GM19238 (cell line): ENCODE measurements around the gene ZC3H12A.

Source experiments
- DNase-seq: peaks from one replicate; pipeline ENCODE4 v3.0.0; 2011; ENCODE audit warnings: low spot score; ENCODE audit not compliant: insufficient read length

Gene ZC3H12A

DNA sequence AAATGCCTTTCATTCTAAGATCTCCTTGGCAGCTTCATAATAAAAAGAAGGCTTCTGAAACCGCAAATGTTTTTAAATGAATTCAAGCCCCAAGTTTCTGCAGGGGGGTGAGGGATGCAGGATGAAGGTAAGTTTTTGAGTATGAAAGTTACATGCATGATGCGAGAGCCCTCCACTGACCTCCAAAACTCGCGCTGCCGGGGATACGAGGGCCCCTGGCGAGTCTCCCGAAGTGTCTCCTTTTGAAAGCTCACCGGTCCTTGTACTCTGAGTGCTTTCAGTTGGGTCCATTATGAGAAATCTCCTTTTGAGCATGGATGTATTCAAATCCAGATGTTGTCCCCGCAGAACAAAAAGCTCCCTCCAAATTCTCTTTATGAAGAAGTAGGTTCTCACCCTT is 18.9 kb upstream of the ZC3H12A start:
- DNase-seq, result no peak

DNA sequence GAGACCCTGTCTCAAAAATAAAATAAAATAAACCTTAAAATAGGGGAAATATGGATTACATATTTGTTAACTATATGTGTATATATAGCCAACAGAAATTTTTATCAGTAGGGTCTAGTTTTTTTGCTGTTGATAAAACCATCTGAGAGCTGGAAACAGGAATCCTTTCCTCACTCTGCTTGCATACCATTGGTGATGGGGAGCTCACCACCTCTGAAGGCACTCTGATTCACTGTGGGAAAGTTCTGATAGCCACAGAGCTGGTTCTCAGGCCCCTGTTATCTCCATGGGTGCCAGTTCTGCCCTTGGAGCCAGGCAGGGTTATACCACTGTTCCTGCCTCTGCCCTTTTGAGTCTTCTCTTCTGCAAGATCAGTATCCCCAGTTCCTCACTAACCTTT is 17.8 kb upstream of the ZC3H12A start:
- no peak for DNase-seq

DNA sequence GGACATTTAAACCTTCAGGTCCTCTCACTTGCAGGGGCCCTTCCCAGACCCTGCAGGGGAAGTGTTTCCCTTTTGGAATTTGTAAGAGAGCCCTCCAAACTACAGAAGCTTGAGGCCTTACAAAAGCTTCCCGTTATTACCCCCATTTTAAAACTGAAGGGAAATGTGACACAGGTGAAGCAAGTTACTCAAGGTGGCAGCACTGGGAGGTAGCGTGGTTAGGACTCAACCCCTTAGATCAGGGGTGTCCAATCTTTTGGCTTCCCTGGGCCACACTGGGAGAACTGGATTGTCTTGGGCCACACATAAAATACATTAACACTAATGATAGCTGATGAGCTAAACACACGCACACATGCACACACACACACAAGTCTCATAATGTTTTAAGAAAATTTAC is 15.8 kb upstream of the ZC3H12A start:
- DNase-seq, result no peak

DNA sequence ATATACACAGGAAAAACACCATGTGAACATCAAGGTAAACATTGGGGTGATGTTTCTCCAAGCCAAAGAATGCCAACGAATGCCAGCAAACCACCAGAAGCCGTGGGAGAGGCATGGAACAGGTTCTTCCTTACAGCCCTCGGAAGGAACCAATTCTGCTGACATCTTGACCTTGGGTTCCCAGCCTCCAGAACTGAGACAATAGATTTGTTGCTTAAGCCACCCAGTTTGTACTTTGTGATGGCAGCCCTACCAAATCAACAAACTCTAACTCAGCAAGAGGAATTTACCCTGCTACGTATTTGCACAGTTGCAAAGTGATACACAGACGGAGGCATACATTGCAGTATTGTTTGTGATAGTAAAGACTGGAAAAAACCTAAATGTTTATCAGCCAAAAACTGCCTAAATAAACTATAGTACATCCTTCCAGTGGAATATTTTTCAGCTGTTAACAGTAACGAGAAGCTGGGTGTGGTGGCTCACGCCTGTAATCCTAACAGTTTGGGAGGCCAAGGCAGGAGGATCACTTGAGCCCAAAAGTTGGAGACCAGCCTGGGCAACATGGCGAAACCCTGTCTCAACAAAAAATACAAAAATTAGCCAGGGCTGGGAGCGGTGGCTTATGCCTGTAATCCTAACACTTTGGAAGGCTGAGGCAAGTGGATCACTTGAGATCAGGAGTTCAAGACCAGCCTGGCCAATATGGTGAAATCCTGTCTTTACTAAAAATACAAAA is 12.5 kb upstream of the ZC3H12A start:
- no peak for DNase-seq

DNA sequence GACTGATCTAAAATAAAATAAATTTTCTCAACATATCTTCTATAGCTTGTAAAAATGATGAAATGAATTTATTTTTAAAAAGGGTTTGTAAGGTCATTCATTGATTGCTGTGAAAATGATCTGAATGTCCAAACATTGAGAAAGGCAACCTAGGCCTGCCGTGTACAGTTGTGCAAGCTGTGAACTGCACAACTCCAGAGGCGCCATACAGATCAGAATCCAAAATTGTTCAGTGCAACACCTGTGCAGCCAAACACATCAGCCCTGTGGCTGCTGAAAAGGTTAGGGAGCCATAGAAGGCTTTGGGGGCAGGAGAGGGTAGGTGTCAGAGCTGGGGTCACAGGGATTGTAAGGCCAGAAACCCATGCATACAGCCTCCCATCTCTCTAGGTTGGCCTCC is 9.9 kb upstream of the ZC3H12A start:
- no peak for DNase-seq

DNA sequence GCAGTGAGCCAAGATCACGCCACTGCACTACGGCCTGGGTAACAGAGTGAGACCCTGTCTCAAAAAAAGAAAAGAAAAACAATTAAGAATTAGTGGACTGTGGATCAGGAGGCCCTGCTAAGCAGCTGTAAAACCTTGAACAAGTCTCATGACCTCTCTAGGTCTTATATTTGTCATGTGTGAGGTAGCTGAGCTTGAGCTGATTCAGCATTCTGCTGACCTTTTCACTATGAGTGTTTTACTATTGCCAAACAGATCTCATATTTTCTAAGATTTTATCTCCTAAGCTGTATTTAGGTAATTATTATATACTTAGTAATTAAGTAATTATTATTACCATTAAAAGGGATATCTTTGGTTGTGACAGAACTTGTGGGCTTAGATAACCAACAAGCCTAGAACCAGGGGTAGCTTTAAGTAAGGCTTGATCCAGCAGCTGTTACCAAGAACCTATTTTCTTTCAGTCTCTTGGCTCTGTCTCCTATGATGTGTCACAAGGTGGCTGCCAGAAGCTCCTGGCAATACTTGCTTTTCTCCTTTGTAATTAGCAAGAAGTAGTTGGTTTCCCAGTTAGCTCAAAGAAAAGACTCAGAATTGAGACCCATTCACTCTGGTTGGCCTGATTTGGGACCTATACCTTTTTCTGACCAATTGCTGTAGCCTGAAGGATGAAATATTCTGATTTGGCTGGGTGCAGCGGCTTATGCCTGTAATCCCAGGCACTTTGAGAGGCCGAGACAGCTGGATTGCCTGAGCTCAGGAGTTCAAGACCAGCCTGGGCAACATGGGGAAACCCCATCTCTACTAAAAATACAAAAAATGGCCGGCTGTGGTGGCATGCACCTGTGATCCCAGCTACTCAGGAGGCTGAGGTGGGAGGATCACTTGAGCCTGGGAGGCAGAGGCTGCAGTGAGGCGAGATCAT is 8.5 kb upstream of the ZC3H12A start:
- DNase-seq, result no peak

DNA sequence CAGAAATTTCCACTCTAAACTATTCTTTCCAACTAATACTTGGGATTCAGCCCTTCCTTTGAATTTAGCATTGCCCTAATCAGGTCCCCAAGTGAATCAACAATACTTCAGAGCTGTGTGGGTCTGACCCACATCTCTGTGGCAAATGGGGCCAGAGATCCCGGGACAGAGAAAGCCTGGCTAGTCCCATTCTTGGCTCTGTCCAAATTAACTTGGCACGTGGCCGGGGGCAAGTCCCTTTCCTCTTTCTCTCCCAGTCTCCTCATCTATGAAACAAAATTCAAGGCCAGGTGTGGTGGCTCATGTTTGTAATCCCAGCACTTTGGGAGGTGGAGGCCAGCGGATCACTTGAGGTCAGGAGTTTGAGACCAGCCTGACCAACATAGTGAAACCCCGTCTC is 6.3 kb upstream of the ZC3H12A start:
- no peak for DNase-seq

DNA sequence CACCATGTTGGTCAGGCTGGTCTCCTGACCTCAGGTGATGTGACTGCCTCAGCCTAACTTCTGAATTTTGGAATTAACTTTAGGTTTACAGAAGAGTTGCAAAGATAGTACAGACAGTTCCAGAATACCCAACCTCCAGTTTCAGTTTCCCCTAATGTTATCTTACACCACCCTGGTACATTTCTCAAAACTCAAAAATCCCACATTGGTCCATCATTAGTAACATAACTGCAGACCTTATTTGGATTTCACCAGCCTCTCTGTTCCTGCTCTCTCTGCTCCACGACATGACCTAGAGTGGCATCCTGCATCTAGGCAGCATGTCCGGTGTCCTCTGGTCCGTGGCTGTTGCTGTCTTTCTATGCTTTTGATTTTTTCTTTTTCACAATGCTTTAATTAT is 5.0 kb upstream of the ZC3H12A start:
- DNase-seq, result no peak

DNA sequence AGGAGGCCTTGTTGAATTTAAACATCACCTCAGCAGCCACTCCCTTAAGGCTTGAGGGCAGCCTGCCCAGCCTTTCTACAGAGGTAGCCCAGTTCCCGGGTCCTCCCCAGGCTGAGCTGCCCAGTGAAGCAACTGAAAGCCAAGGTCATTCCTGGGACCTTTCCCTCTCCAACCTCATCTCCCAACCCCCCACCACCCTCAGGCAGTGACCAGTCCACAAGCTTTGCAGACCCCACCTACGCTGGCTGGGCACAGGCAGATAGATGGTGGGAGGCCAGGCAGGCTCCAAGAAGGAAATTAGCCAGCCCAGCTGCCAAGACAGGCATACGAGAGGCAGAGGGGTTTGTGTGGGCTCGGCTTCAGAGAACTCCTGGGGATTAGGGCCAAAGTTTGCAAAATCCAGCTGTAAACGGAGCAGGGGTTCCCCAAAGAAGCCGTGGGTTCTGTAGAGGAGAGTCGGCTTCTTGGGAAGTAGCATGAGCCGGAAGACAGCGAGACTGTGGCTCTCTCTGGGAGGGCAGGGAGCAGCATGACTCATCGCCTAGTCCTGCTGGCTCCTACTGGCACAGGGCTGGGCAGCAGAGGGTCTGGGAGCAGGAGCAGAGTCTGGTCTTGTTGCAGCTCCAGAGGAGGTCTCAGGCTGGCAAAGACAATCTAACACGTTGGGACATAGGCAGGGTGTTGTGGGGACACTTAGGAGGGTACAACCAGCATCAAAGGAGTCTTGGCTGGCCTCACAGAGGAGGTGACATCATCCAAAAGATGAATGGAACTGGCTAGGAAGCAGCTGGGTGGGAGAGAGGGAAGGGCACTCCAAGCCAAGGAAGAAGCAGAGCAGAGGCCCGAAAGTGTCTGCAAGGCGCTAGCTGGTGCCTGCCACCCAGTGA is 2.8 kb upstream of the ZC3H12A start:
- DNase-seq, result no peak

DNA sequence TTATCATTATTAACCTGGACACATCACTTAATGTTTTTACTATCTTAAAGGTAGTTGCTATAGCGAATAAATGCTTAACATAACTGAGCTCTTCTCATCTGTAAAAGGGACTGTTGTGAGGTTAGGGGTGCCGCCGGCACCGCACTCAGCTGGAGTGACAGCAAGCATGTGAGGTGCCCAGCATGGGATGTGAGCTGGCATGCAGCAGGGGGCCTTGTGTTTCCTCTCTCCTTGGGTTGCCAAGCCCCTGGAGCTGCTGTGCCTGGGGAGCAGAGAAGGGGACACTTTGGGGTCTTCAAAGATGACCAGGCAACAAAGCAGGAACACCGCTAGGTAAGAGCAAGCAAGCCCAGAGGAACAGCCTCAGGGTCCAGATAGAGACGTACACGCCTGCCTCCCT is 2.1 kb upstream of the ZC3H12A start:
- DNase-seq, result no peak

DNA sequence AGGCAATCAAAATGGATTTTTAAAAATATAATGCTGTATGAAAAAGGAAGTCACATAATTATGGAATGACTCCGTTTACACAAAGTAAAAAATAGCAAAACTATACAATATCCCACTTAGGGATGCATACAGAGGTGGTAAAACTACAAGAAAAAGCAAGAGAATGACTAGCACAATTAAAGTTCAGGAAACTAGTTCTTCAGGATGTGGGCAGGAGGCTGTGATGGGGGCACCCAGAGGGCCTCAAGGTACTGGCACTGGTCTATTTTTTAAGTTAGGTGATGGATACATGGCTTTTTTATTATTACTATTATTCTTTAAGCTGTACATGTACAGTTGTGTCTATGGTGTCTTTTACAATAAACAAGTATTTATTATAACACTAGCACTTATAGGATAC is 1.4 kb upstream of the ZC3H12A start:
- DNase-seq, result no peak

DNA sequence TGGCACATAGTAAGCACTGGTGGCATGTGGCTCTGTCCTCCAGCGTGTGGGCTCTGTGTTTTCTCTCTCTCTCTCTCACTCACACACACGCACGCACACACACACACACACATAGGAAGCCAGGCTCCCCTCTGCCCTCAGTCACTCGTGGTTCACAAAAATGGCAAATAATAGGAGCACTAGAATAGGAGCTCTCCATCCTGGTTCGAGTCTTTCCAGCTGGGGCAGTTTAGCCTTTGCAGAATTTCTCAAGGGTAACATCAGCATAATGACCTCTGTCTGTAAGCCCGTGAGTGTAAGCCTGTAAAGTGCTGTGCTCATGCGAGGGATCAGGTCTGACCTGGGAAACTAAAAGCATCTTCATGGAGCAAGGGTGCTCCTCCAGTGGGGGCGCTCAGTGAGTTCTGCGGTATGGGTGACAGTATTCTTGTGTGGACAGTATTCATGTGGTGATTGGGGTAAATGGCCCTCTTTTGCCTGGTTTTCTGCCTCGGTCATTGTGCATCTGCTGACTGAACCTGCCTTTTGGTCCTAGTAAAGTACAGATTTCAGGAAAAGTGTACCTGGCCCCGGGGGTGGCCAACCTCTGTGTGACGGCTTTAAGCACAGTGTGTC is 842 bp upstream of the ZC3H12A start:
- DNase-seq, result no peak

DNA sequence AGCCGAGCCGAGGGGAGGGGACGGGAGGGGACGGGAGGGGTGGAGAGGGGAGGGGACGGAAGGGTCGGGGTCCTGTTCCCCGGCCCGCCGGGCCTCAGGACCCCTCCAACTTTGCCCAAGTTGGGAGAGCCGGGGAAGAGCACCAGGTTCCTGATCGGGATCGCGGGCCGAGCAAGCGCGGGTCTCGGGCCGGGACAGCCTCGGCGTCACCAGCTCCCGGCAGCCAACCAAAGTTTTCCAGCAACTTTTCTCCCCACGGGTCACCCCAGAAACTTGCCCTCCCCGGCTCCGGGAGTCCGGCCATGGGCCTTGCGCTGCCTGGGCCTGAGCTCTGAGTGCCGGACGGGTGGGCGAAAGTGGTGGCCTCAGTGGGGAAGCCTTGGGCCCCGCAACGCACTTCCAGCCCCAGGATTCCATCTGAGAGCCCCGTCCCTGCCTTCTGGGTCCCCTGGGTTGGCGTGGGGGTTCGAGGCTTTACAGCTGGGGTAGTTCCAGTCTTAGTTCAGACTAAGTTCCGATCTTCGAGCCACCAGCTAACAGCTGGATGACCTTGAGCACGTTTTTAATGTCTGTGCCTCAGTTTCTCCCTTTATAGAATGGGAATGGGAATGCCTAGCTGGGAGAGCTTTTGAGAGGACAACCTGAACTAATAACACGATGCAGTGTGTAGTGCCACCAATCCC is 458 bp downstream of the ZC3H12A start:
- DNase-seq, result no peak

DNA sequence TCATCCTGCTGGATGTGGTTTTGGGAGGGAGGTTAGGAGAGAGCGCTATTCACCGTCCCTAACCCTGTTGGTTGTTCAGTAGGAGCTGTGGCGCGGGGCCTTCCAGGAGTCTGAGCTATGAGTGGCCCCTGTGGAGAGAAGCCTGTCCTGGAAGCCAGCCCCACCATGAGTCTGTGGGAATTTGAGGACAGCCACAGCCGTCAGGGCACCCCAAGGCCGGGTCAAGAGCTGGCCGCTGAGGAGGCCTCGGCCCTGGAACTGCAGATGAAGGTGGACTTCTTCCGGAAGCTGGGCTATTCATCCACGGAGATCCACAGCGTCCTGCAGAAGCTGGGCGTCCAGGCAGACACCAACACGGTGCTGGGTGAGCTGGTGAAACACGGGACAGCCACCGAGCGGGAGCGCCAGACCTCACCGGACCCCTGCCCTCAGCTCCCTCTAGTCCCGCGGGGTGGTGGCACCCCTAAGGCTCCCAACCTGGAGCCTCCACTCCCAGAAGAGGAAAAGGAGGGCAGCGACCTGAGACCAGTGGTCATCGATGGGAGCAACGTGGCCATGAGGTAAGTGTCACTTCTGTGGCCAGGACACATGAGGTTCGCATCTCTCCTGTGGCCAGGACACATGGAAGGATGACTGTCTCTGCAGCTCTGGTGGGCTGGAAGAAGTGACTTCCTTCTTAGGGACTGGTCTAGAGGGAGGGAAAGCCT is 1.2 kb downstream of the ZC3H12A start:
- no peak for DNase-seq

DNA sequence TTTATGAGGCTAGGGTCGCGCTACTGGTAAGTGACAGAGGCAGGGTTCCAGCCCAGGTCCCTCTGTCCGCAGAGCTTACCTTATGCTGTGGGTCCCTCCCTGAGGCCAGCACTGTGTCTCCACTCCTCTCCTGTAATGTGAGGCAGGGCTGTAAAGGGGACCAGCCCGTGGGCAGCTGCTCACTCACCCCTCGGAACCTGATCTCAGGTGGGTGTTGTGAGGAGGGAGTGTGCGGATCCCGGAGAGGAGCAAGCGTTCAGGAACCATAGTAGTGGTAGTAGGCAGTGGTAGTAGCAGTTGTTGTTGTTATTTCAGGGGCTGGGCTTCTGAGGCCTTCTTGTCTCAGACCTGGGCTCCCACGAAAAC is 1.7 kb downstream of the ZC3H12A start:
- DNase-seq, result no peak

DNA sequence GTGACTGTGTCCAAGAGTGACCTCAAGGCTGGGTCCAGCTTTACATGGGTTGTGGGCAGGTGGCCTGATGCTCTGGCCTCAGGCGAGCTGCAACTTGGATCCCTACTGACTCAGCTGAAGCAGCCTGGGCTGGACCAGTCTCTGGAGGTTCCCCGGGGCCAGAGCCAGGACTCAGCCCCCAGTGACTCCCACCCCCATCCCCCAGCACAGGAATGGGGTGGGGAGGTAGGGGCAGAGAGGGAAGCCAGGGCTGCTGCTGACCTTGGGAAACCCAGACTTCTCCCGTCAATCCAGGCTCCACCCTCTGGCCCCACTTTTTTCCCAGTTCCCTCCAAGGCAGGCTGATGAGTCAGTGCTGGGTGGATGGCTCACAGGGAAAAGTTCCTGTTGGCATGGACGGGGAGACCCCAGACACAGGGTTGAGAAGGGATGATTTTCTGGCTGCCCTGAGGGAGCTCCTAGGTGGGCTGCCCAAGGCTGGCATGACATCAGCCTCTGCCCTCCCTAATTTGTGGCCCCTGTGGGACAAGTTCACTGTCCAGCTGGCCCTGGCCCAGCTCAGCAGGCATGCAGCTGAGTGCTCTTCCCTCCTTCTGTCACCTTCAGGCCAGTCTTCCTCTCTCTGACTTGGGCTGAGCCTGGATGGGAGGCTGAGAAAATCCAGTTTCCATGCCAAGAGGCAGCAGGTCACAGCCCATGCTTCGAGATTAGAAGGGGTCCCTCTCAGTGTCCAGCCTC is 2.2 kb downstream of the ZC3H12A start:
- no peak for DNase-seq

DNA sequence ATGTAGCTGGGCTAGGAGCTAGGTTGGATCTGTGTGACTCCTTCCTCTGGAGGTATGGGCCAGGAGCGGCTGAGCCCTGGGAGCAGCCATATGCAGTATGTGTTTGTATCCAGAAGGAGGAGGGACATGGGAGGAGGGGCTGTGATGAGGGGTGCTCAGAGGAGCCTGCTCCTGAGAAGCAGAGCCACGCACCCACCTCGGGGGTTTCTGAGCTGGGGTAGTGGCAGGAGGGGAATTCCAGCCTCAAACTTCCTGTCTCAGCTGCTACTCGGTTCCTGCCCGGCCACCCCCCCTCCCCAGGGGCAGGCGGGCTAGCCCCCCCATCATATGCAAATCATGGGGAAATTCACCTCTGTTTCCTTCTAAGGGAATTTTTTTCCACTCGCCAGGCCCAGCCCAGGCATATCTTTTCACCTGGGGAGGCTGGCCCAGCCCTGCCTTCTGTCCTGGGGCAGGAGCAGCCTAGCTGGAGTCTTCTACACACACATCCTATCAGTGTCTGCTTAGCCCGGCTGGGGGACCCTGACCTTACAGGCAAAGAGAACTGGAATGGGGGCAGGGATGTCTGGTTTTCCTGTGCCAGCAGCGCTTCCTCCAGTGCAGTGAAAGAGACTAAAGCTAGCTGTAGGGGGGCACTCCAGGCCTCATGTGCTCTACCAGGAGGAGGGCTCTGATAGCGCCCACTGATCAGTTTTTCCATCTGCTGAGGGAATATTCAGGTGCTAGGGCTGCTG is 3.0 kb downstream of the ZC3H12A start:
- peak; percentile 82 for DNase-seq

DNA sequence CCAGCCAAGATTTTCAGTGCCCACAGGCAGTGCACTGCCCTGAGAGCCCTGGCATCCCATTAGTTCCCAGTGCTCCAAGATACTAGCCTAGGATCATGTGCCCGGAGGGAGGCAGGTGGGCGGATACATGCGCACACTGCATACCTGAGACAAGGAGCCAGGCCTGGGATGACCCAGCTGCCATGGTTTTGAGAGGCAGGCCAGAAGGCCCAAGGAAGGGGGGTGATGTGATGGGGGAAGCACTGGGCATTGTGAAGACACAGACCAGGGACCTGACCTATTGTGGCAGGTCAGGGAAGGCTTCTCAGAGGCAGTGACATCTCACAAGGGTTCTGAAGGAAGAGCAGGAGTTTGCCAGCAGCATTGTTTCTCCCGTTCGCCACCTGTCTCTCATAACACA is 3.6 kb downstream of the ZC3H12A start:
- DNase-seq, result no peak

DNA sequence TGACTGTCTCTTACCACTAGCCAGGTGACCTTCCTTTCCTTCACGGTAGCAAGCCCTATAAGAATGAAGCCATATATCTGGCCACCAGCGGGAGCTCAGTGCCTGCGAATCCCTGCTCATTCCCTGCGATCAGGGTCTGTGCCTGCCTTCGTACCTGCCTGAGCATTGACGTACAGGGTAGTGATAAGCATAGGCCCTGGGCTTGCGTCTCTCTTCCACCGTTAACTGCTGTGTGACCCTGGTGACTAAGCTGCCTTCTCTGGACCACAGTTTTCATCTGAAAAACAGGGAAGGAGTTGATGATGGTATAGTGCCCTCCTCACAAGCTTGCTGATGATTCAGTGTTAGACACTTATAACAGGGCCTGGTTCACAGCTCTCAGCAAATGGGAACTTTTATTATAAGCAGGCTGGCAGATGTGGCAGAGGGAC is 4.1 kb downstream of the ZC3H12A start:
- no peak for DNase-seq
